GM18873 (cell line): ENCODE measurements around the gene RER1.
A peak's percentile ranks its signal among the peaks of the same experiment; 100 is the strongest.

Experiments
- ATAC-seq: cut with Tn5 transposase; IDR thresholded peaks from one replicate; pipeline ENCODE4 v1.9.1; 2021; ENCODE audit warnings: mild to moderate bottlenecking, moderate library complexity, moderate number of reproducible peaks; ENCODE audit not compliant: unreplicated experiment, low FRiP score

Gene RER1, protein sequence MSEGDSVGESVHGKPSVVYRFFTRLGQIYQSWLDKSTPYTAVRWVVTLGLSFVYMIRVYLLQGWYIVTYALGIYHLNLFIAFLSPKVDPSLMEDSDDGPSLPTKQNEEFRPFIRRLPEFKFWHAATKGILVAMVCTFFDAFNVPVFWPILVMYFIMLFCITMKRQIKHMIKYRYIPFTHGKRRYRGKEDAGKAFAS

DNA sequence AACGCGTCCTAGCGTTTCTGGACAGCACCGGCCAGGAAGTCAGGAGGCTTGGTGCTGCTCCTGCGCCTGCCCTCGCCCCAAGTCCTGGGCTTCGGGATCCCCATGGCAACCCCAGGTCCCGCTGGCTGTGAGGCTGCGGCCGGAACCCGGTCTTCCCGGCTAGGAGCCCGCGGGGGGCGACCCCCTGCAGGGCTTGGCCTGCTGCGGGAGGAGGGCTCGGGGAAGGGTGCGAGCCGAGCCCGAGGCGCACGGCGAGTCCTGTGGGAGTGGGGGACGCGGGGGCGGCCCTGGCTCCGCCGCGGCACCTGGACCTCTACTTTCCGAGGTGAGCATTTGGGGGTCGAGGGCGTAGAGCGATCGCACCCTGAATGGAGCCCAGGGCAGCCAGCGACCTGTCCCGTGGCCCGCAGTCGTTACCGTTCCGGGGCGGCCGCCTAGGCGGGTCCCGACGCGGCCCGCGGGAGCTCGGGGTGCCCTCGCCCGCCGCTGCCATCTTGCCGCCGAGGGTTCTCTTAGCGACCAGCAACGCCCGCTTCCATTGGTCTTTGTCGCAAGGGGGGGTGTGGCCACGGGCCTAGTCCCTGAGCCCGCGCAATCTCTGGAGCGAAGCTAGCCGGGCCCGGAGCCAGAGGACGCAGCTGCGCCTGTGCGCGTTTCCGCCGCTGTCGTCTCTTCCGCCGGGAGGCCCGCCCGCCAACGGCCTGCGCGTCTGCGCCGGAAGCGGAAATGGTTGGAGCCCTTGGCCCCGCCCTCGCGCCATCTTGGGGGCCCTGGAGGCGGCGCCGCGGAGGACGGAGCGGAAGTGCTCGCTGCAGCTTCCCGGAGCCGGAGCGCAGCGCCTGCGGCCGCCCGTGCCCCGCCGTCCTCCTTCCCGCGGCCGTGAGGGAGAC, at the start of gene RER1, which contains the start of gene MORN1:
RER1 (plus strand) TSS at position 801 of the 890 bp plus-strand sequence. CDS start 3,950 bp downstream, outside the sequence.
MORN1 (minus strand) TSS at position 514 of the 890 bp plus-strand sequence; CDS start at position 493, 21 bp downstream.
- peak; percentile 84 for ATAC-seq

DNA sequence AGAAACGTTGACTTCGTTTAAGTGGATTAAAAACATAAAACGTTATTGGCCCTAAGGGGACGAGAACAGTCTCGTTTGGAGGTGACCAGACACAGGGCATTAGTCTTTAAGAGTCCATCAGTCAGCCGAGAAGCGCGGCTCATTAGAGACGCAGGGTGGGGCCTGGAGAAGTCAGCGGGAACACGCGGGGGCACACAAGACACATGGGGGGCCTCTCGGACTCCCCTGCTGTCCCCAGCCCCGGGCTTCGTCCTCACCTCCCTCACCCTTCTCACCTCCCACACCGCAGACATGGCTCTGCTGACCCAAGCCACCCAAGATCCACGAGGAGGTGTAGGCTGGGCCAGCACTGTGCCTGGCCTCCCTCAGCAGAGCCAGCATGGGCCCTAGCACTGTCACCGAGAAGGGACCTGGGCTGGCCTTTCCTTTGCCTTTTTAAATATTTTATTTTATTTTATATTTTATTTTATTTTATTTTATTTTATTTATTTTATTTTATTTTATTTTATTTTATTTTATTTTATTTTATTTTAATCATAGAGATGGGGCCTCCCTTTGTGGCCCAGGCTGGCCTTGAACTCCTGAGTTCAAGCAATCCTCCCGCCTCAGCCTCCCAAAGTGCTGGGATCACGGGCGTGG, 49.1 kb upstream of the RER1 start:
- ATAC-seq: no peak

DNA sequence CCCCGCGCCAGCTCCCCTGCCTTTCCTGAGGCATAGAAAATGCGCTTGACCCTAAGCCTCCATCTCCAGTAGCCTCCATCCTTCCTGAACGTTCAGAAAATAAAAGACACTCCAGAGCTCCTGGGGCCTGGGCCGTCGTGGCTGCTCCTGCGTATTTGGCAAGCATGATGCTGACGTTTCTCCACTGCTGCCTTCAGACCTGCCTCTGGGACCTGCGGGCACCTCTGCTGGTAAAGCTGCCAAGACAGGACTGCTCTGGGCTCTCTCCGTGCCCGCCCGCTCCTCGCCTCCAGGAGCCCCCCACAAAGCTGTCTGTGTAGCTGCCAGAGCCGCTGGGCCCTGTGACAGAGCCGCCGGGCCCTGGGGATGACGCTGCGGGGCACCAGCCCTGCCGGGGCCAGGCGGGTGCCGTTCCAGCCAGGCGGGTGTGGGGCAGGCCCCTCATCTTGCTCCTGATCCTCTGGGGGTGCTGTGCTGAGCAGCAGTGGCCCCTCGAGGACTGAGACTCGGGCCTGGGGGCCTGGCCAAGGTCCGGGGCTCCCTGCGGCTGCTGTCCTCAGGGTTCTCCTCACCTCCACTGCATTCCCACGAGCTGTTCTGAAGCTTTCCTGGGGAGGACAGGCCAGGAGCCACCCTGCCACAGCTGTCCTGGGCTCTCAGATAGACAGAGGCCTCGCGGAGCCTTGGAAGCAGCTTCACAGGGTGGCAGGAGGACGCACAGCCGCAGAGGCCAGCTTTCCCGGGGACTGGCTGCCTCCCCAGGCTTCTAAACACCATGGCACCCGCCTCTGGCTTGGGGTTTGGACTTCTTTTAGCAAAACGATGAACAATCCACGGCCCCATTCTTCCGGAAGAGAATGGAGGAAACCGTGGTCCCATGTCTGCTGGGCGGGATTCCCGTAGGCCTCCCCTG, 48.4 kb upstream of the RER1 start:
- ATAC-seq: no peak

DNA sequence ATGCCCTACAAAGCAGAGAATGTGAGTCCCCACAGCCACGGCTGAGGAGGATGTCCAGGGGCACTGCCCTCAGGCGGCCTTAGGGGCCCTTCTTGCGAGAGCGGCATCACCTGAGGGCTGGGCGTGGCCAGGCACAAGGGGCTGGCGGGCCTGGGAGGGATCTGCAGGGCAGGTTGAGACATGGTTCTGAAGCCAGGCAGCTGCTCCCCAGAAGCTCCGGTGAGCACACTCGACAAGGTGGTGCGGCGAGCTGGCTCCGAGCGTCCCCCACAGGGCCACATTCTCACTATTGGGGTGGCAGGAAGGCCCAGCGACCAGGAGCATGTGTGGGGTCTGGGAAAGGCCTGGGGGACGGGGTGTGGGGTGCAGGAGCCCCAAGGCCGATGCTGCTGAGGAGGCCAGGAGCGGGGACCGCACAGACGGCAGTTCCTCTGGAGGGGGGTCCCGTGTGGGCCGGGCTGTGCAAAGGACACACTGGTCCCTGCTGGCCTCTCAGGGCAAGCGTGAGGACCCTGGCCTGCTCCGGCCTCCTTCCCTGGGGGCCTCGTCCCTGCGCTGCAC, 47.4 kb upstream of the RER1 start:
- ATAC-seq: no peak

DNA sequence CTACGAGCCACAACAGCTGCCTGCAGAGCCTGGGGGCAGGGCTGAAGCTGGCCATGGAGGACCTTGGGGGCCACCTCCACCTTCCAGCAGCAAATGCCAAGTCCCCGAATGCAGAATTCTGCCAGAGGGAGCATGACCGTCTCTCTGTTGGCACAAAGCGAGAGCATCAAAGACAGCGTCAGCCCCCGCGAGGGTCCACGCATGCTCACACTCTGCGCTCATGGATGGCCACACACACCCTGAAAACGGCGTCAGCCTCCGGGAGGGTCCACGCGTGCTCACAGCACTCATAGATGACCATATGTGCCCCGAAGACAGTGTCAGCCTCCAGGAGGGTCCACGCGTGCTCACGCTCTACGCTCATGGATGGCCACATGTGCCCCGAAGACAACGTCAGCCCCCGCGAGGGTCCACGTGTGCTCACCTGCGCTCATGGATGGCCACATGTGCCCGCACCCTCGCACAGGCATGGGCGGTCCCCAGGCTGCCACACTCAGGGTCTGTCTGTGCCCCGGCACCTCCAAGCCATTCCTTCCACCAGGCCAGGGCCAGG, 46.8 kb upstream of the RER1 start:
- no peak for ATAC-seq

DNA sequence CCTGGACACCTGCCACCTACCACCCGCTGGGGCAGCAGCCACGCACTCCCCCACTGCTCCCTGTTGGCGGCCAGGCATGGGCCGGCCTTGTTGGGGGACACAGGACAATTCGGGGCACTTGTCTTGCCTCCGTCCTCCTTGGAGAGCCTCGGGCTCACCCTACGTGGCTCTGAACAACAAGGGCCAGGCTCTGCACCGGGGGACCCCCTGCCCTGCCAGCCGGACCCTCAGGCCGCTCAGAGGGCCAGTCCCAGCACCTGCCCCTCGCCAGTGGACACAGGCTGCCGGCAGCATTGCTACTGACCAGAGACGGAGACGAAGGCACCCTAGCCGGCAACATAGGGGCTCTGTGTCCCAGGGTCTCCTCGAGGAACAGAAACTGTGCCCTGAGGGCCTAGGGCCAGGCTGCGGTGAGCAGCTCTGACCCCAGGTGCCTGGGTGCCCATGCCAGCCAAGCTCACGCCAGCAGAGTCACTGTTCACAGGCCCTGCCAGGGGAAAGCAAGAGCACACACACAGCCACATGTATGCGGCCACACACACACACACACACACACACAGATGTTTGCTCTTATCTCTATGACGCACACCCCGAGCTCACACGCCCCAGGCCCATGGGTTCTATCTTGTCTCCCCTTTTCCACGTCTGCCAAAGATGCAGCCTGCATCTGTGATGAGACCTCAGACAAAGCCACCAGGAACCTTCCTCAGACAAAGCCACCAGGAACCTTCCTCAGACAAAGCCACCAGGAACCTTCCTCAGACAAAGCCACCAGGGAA, 46.2 kb upstream of the RER1 start:
- ATAC-seq: no peak

DNA sequence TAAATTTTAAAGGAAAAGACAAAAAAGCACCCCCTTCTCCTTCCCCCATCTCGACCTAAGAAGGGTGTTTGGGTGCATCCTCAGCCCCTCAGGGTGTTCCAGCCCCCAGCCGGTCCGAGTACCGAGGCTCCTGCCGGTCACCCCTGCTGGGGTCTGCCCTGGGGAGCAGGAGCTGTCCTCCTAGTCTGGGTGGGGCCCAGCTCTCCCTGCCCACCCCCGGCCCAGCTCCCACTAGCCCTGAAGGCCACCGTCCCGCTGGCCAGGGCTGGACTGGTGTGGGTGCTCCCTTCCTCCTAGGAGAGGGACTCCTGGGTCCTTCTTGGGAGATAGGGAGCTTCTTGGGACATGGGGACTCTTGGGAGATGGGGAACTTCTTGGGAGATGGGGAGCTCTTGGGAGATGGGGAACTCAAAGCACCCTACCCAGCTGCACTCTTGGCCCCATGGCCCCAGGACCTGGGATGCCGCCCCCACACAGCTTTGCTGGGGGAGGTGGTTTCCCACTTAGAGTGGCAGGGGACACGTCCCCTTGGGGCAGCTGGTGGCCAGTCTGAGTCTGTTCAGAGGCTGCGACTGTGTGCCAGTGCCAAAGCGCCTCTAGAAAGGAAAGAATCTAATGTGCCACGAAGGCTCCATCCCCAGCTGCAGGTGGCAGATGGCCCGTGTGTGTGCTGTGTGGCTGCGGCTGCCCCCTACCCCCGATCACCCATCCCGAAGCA, 44.8 kb upstream of the RER1 start:
- ATAC-seq: no peak

DNA sequence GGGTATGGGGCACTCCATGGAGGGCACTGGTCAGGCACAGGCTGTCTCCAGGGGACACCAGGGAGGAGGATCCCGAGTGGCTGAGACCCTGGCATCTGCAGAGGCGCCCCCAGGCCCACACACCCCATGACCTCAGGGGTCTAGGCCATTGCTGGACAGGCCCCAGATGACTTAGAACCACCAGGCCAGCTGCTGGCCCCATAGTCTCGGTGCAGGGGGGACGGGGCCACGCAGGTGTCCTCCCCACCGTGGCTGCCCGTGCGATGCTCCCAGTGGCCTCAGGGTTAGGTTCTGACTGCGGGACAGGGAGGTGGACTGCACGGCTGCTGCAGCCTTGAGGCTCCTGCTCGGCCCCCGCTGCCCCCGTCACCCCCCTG, 44.2 kb upstream of the RER1 start:
- ATAC-seq: no peak

DNA sequence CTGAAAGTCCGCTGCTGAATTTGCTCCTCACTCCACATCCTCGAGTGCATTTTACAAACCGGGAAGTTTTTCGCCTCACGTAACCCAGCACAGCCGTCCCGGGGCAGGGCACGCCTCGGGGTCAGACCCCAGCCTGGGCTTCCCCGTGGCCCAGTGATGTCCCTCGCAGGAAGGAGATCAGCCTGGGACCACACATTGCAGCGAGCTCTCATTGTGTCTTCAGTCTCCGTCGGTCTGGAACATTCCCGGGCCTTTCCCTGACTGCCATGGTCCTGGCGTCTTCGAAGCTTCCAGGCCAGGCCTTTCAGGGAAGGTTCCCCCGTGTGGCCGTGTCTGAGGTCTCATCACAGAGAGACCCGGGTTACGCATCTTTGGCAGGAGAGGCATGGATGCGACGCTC, 43.7 kb upstream of the RER1 start:
- ATAC-seq: no peak

DNA sequence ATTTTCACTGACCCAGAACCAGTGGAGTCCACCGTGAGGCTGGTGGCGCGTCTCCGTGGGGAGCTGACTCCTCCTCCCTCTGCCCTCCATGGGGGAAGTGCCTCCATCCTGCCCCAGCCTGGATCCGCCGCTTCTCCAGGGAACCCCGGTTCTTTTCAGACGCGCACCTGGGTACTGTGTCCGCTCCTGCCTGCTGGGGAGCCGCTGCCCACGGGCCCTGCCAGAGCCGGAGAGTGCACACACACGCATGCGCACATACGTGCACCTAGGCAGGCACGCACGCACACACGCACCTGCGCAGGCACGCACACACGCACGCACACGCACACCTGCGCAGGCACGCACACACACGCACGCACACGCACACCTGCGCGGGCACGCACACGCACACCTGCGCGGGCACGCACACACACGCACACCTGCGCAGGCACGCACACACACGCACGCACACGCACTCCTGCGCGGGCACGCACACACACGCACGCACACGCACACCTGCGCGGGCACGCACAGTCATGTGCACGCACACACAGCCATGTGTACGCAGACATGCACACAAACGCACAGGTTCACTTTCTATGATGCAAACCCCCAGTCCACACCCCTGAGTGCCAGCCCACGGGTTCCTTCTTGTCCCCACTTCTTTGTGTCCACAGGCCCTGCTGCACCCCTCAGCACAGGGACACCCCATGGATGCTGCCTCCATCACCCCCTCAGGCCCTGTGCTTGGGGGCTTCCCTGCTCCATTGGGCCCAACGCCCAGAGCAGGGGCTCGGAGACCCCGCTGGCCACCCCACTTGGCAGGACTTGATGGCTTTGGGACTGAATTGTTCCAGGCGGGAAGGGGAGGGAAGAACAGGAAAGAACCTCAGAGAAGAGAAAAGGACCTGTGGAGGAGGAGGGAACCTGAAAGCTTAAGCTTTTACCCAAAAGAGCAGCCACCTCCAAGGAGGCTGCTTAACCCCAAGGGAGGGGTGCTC, 43.0 kb upstream of the RER1 start:
- no peak for ATAC-seq

DNA sequence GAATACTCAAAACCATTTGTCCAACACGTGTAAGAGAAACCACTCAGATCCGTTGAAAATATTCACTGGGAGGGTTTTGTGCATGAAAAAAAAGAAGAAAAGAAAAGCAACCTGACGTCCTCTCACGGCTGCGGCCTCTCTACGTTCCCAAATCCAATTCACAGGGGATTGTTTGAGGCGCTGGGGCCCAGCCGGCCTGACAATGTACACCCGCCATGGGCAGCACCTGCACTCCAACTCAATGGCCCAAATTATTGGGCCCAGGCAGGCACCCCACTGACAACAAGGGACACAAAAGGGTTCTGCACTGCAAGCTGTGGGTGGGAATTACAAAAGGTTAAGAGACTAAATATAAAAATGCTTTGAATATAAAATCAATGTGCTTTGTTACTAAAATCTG, 41.8 kb upstream of the RER1 start:
- no peak for ATAC-seq

DNA sequence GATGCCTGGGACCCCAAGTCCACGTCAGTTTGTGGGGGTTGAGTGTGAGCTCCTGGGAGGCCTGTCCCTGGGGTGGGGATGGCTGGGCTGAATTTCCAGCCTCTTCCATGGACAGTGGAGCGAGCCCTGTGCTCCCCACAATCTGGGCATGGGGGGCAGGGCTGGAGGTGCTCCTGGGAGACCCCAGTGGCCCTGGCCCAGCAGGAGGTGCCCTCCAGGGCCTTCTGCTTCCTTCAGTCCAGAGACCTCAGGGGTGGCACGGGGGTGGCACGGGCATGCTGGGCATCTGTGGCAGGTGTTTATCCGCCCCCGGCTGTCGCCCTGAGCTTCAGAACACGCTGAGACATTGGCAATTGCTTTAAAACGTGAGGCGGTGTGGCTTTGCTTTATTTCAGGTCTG, 41.1 kb upstream of the RER1 start:
- ATAC-seq: no peak

DNA sequence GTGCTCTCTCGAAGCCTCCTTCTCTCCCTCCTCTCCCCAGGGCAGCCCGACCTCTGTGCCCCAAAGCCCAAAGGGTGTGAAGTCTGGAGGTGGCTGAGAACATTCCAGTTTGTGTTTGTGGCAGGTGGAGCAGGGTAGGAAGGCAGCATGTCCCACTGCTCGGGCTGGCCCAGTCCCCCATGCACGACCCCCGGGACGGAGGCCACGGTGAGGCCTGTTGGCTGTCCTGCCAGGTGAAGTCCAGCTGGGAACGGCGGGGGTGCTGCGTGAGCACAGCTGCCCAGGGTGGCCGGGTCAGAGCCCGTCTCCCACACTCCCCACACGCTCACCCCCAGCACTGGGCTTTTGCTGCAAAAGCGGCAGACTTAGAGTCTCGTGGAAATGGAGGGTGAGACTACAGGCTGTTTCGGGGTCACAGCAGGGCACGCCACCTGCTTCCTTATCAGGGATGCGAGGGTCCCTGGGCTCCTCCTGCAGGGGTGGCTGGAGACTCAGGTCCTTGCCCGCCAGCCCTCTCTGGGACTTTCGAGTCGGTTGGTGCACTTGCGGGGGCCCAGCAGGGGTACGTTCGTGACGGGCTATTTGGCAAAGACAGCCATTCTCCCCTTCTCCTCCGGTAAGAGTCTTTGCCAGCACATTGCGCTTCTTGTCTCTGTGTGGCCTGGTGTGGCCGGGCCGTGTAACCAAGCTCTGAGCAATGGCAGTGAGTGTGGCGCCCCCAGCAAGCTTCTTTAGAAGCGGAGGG, 40.6 kb upstream of the RER1 start:
- ATAC-seq: no peak

DNA sequence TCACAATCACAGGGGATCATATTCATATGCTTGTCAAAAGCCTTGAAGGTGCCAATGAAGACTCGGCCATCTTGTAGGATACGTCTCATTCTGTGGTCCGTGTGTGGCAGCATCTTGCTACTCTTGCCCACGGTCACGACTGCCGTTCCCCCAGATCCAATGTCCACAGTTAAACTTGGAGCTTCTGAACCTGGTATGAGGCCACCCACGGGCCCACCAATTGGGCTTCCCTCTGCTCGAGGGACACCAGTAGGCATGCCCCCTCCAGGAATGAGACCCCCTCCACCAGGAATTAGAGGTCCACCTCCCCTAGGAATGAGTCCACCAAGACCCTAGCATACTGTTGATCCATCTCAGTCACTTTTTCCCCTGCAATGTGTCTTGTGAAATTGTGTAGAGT, 39.9 kb upstream of the RER1 start:
- ATAC-seq: no peak

DNA sequence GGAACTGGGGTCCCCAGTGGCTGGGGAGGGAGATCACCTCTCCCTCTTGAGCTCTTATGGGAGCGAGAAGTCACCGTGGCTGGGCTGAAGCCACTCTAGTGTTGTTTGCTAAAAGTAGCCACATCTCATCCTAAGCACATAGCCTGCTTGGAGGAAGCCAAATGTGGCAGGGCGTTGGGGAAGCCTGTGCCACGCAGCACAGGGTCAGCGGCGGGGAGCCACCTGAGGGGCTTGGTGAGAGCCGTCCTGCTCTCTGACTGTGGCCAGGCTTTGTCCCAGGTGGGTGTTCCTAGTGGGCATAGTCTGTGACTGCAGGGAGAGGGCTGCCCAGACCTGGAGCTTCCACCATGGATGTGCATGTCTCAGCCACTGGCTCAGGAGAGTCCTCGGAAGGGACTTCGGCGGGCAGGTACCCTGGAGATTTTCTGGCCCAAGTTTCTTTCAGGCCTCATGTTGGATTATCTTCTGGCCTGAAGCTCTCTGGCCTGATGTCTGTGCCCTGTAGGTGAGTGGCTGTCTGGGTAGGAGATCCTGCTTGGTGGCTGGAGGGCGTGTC, 39.2 kb upstream of the RER1 start:
- no peak for ATAC-seq

DNA sequence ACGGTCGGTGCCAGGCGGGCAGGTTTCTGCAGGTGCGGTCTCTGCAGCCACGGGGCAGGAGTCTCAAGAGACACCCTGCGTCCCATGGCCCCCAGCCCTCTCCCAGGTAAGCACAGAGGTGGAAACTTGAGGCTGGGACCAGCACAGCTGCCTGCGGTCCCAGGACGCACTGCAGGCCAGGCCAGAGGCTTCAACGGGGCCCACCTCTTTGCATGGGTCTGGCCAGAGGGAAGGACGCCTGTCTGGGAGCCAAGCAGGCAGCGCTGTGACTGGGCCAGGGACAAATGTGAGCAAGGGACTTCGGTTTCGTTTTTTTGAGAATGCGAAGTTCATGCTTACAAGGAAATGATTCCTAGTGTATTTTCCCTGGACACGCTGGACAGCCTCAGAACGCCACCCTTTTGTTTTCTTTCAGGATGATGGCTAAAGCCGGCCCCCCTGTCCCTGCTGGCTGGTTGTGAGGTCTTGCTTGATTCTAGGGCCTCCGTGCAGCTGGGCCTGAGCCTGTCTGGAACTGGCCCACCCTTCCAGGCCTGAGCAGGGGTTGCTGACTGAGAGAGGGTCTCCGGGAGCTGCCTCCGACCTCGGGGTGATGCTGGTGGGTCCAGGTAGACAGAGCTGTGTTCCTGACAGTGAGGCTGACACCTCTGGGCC, 38.6 kb upstream of the RER1 start:
- ATAC-seq: no peak
